ENCODE results near the gene IFT122.
"Not testable (repeated sequence)": the region's sequence is repeated elsewhere in the genome, so short reads cannot be mapped to it uniquely, and the experiment has no call there.

IFT122 gene

DNA sequence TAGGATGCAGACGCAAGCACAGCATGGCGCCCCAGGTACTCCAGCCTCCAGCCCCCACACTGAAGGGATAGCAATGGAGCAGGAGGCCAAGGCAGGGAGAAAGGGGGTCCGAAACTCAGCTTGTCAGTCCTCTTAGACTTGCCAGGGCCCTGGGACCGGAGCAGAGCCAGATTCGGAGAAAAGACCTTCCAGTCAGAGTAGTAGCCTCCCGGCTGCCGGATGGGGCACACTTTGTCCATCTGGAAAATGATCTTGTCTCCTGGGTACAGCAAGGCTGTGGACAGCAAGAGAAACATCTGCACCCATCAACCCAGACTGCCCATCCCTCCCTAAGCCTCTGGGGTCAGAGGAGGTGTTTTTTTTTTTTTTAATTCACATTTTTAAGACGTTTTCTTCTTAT, 35.9 kb upstream of the IFT122 start:
- Mint-ChIP-seq H3K4me3 (no peak overlapping the region), H3K9me3 (no peaks in the 10 kb centered on the region), H3K27me3 (no peaks in the 10 kb centered on the region), H3K4me1 (ENCODE audit: low read depth) (no peaks in the 10 kb centered on the region), H3K36me3 (ENCODE audit: low read depth) (peaks cover 3% of the 10 kb centered on the region), H3K27ac (no peak overlapping the region)
- intact Hi-C loops (cut with micrococcal nuclease): no loop called here

DNA sequence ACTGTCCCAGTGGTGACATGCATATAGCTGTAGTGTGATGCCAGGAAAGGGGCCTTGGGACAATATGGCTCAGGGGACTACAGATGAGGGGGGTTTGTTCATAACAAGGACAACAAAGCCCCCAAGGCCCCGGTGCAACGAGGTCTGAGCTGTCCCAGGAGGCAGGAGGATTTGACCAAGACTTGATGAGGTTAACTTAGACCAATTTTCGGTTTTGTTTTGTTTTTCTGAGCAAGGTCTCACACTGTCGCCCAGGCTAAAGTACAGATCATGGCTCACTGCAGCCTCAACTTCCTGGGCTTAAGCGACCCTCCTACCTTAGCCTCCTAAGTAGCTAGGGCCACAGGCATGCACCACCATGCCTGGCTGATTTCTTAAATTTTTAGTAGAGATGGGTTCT, 35.4 kb upstream of the IFT122 start:
- H3K4me1 Mint-ChIP-seq (ENCODE audit: low read depth): no peaks in the 10 kb centered on the region
- no peaks in the 10 kb centered on the region for H3K9me3 Mint-ChIP-seq
- H3K4me3 Mint-ChIP-seq: no peak overlapping the region
- no peaks in the 10 kb centered on the region for H3K36me3 Mint-ChIP-seq (ENCODE audit: low read depth)
- intact Hi-C loops (cut with micrococcal nuclease): no loop called here
- H3K27ac Mint-ChIP-seq: no peak overlapping the region
- H3K27me3 Mint-ChIP-seq: no peaks in the 10 kb centered on the region

DNA sequence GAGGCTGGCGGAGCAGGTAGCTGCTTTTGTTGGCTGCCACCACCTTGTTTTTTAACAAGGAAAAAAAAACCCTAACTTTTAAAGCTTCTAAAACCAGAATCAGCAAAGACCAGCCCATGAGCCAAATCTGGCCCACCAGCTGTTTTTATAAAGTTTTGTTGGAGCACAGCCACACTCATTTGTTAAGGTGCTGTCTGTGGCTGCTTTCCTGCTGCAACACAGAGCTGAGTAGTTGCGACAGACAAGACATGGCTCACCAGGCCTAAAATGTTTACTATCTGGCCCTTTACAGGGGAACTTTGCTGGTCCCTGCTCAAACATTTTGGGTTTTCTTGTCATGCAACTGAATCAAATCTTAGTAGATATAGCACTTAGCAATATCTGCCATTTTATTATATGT, 30.5 kb upstream of the IFT122 start:
- Mint-ChIP-seq H3K4me3 (no peak overlapping the region), H3K9me3 (no peaks in the 10 kb centered on the region), H3K36me3 (ENCODE audit: low read depth) (no peaks in the 10 kb centered on the region), H3K4me1 (ENCODE audit: low read depth) (no peaks in the 10 kb centered on the region), H3K27ac (no peak overlapping the region), H3K27me3 (no peaks in the 10 kb centered on the region)
- intact Hi-C loops (cut with micrococcal nuclease): no loop called here

DNA sequence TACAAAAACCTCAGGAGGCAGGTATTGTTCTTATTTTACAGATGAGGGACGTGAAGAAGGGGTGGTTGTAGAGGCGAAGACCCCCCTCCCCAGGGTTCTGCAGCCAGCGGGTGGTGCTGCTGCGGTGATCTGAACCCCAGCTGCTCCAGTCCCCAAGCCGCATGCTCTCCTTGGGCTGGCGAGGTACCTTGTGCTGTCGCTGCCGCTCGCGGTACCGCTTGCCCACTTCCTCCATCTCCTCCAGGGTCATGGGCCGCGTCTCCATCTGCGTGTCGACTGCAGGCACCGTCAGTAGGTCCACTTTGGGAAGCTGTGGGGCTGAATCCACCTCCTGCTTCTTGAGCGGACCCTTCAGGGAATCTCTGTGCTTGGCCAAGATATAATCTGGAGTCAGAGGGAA, 29.1 kb upstream of the IFT122 start:
- no peaks in the 10 kb centered on the region for H3K27me3 Mint-ChIP-seq

DNA sequence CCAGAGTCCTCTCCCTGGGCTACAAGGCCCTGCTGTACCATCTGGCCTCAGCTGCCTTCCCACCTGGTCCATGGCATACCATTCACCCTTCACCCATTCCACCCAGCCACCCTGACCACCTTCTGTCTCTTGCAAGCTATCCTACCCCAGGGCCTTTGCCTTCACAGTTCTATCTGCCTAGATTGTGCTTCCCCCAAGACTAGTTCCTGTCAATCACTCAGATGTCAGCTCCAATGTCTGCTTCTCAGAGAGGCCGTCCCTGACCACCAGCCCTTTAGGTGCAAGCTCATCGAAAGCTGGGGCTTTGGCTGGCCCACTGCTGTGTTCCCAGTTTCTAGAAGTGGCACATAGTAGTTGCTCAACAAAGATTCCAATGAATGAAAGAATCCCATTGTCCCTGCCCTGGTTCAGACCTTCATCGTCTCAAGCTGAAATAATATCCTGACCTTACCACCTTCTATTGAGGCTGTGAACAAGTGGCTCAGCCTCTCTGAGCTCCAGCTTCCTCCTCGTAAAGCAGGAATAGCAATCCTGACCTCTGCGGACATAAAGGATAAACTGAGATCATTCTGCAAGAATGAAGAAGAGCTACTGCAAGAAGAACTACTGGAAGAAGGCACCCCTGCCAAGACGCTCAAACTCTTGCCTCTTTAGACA, 27.4 kb upstream of the IFT122 start:
- Mint-ChIP-seq H3K27ac (no peak overlapping the region), H3K4me1 (ENCODE audit: low read depth) (no peaks in the 10 kb centered on the region)
- intact Hi-C loops (cut with micrococcal nuclease): no loop called here

More for the DNA sequence above, 29.1 kb upstream of the IFT122 start:
- intact Hi-C loops (cut with micrococcal nuclease): no loop called here
- H3K4me3 Mint-ChIP-seq: no peak overlapping the region
- no peaks in the 10 kb centered on the region for H3K9me3 Mint-ChIP-seq
- H3K36me3 Mint-ChIP-seq (ENCODE audit: low read depth): no peaks in the 10 kb centered on the region
- no peak overlapping the region for H3K27ac Mint-ChIP-seq
- no peaks in the 10 kb centered on the region for H3K4me1 Mint-ChIP-seq (ENCODE audit: low read depth)

DNA sequence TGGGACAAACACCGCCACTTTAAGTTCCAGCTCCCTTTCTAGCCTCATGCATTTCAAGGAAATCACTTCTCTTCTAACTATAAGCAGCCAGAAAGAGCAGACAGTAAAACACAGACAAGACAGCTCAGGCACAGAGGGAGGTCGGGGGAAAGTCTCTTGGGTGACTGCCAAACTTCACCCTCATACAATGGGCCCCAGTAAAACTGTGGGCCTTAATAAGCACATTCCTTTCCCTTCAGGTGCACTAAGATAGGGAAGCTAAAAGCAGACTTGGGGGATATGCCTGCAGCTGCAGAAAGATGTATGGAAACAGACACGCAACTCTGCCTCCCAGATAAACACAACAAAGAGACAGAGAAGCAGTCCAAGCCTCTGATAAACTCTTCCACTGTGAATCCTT, 26.8 kb upstream of the IFT122 start:
- H3K9me3 Mint-ChIP-seq; H3K27ac Mint-ChIP-seq; intact Hi-C loops (cut with micrococcal nuclease); H3K36me3 Mint-ChIP-seq (ENCODE audit: low read depth); H3K4me3 Mint-ChIP-seq; H3K4me1 Mint-ChIP-seq (ENCODE audit: low read depth); H3K27me3 Mint-ChIP-seq: not testable (repeated sequence)

More for the DNA sequence above, 27.4 kb upstream of the IFT122 start:
- H3K27me3 Mint-ChIP-seq: no peaks in the 10 kb centered on the region
- H3K9me3 Mint-ChIP-seq: no peaks in the 10 kb centered on the region
- no peak overlapping the region for H3K4me3 Mint-ChIP-seq
- H3K36me3 Mint-ChIP-seq (ENCODE audit: low read depth): no peaks in the 10 kb centered on the region

DNA sequence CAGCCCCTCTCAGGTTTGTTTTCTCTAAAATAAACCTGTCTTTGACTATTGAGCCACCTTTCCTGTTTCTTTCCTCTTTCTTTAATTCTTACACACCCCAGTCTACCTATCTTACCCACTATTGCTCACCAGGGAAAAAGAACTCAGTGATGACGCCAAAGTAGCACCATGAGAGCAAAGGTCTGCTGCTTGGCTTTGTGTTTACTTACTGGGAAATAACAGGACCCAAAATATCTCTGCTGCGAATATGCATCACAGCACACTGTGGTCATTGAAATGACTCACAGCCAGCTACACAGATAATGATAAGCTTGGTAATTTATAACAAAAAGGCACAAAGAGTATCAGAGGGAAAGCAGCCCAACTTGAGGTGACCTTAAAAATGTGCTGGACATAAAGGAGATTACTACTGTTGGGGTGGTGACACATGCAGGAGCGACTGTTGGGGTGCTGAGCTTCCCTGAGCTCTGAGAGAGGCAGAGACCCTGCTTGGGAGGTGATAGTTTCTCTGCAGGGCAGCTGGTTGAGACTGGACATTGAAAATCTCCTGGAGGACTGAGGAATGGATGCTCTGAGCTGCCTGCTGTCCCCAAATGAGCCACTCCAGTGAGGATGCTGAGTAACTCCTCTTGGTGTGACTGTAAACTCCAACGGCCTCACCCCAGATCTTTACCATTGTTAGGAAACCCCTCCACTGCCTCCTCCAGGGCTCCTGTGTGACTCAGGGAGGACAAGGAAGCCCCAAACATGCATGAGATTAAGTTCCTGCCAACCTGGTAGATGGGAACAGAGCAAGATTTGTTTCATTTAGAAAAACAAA, 26.1 kb upstream of the IFT122 start:
- H3K4me1 Mint-ChIP-seq (ENCODE audit: low read depth): no peaks in the 10 kb centered on the region
- H3K9me3 Mint-ChIP-seq: no peaks in the 10 kb centered on the region
- no peak overlapping the region for H3K27ac Mint-ChIP-seq
- no peaks in the 10 kb centered on the region for H3K36me3 Mint-ChIP-seq (ENCODE audit: low read depth)
- intact Hi-C loops (cut with micrococcal nuclease): no loop called here
- no peaks in the 10 kb centered on the region for H3K27me3 Mint-ChIP-seq
- no peak overlapping the region for H3K4me3 Mint-ChIP-seq

GRCh38 chr3:129415378-129415777, 24.6 kb upstream of the IFT122 start:
- H3K36me3 Mint-ChIP-seq (ENCODE audit: low read depth): no peaks in the 10 kb centered on the region
- no peaks in the 10 kb centered on the region for H3K27me3 Mint-ChIP-seq
- intact Hi-C loops (cut with micrococcal nuclease): no loop called here
- H3K4me1 Mint-ChIP-seq (ENCODE audit: low read depth): no peaks in the 10 kb centered on the region
- H3K4me3 Mint-ChIP-seq: no peak overlapping the region
- no peaks in the 10 kb centered on the region for H3K9me3 Mint-ChIP-seq
- no peak overlapping the region for H3K27ac Mint-ChIP-seq

- Mint-ChIP-seq H3K9me3 (no peaks in the 10 kb centered on the region), H3K4me1 (ENCODE audit: low read depth) (no peaks in the 10 kb centered on the region), H3K27me3 (no peaks in the 10 kb centered on the region), H3K4me3 (no peak overlapping the region), H3K27ac (no peak overlapping the region), H3K36me3 (ENCODE audit: low read depth) (no peaks in the 10 kb centered on the region)
- intact Hi-C loops (cut with micrococcal nuclease): no loop called here
These were observed 24.2 kb upstream of the IFT122 start for GRCh38 chr3:129415830-129416229.

DNA sequence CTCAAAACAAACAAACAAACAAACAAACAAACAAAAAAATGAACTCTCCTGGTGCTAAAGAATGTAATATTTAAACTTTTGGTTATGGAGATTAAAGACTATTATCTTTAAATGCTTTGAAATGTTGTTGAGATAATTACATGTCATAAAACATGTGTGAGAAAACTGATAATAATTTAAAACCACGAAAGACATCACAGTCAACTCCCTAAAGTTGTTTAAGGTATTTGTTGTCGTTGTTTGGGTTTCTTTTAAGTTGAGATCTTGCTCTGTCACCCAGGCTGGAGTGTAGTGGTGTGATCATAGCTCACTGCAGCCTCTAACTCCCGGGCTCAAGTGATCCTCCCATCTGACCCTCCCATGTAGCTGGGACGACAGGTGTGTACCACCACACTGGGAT, 23.6 kb upstream of the IFT122 start:
- H3K4me1 Mint-ChIP-seq (ENCODE audit: low read depth): no peaks in the 10 kb centered on the region
- H3K4me3 Mint-ChIP-seq: no peak overlapping the region
- H3K27me3 Mint-ChIP-seq: no peaks in the 10 kb centered on the region
- H3K9me3 Mint-ChIP-seq: no peaks in the 10 kb centered on the region
- H3K36me3 Mint-ChIP-seq (ENCODE audit: low read depth): no peaks in the 10 kb centered on the region
- intact Hi-C loops (cut with micrococcal nuclease): no loop called here
- no peak overlapping the region for H3K27ac Mint-ChIP-seq

DNA sequence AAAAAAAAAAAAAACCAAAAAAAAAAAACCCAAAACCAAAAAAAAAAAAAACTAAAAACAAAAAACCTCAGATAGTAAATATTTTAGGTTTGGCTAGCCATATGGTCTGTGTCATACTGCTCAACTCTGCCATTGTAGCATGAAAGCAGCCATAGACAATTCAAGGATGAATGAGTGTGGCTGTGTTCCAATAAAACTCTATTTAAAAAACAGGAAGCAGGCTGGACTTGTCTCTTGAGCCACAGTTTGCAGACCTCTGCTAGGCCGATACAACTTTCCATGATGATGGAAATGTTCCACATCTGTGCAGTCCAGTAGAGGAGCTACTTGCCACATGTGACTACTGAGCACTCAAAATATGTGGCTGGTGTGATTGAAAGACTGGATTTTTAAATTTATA, 22.7 kb upstream of the IFT122 start:
- intact Hi-C loops (cut with micrococcal nuclease): no loop called here
- Mint-ChIP-seq H3K27me3 (no peaks in the 10 kb centered on the region), H3K4me3 (no peak overlapping the region), H3K4me1 (ENCODE audit: low read depth) (no peaks in the 10 kb centered on the region), H3K9me3 (no peaks in the 10 kb centered on the region), H3K27ac (no peak overlapping the region), H3K36me3 (ENCODE audit: low read depth) (no peaks in the 10 kb centered on the region)

DNA sequence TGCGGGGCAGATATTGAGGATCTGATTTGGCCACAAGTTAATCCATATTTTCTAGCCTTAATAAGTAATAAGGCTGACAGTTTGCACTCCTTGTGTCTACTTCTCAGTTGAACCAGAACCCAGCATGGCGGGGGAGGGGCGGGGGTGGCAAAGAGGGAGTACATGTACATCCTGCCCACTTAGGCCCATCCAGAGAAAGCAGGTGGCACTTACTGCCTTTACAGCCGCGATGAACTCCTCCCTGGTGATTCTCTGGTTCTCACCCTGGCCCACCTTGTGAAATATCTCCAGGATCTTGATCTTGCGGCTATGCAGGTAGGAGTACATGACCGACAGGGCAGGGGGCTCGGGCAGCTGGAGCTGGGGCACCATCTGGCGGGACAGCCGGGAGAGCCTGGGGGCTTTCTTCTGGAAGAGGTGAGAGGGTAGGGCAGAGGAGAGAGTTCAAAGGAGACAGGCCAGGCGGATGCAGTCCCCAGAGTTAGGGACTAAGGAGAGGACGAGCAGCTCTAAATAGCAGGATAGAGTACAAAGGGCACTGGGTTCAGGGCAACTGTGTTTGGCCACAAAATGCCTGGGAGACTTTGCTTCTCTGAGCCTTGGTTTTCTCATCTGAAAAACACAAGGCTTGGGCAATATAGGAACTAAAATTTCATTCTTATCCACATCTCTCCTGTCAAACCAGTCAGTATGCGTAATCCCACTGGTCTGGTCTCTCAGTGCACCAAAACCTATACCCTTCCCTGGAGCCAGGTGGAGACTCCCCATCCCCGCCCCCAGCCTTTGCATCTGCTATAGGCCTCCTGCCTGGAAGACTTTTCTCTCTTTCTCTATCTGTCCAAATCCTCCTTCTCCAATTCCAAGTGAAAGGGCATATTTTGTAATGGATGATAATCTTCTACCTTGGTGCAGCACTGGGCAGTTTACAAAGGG, 21.7 kb upstream of the IFT122 start:
- Mint-ChIP-seq H3K27ac (no peak overlapping the region), H3K4me3 (no peak overlapping the region), H3K9me3 (no peaks in the 10 kb centered on the region), H3K27me3 (no peaks in the 10 kb centered on the region), H3K4me1 (ENCODE audit: low read depth) (no peaks in the 10 kb centered on the region), H3K36me3 (ENCODE audit: low read depth) (no peaks in the 10 kb centered on the region)
- intact Hi-C loops (cut with micrococcal nuclease): no loop called here

GRCh38 chr3:129419476-129419875, 20.5 kb upstream of the IFT122 start:
- Mint-ChIP-seq H3K27me3 (no peaks in the 10 kb centered on the region), H3K36me3 (ENCODE audit: low read depth) (no peaks in the 10 kb centered on the region), H3K4me3 (no peak overlapping the region), H3K4me1 (ENCODE audit: low read depth) (peaks cover 10% of the 10 kb centered on the region), H3K27ac (no peak overlapping the region), H3K9me3 (peaks cover 6% of the 10 kb centered on the region)
- intact Hi-C loops (cut with micrococcal nuclease): no loop called here

- H3K4me1 Mint-ChIP-seq (ENCODE audit: low read depth): peaks cover 16% of the 10 kb centered on the region
- peaks cover 4% of the 10 kb centered on the region for H3K36me3 Mint-ChIP-seq (ENCODE audit: low read depth)
- H3K4me3 Mint-ChIP-seq: no peak overlapping the region
- intact Hi-C loops (cut with micrococcal nuclease): no loop called here
- H3K27me3 Mint-ChIP-seq: no peaks in the 10 kb centered on the region
- H3K9me3 Mint-ChIP-seq: peaks cover 18% of the 10 kb centered on the region
- no peak overlapping the region for H3K27ac Mint-ChIP-seq
These were observed 18.7 kb upstream of the IFT122 start for GRCh38 chr3:129421236-129421883.

All from dendritic cell treated with granulocyte-macrophage colony-stimulating factor and Interleukin-4, amounts not matched to agents 40 ng/mL and 50 ng/mL, for 4 days (primary cell).